GM12874 (cell line): ENCODE measurements around the gene BMP2K.
A peak's percentile ranks its signal among the peaks of the same experiment; 100 is the strongest.

Experiments
- TF ChIP-seq, protein P1 (sequence below): IDR thresholded peaks from 2 replicates; pipeline ENCODE4 v1.5.1; 2011; ENCODE audit warnings: low read depth, mild to moderate bottlenecking, control low read depth, low read length, moderate library complexity; ENCODE audit not compliant: insufficient read depth

Gene BMP2K

DNA sequence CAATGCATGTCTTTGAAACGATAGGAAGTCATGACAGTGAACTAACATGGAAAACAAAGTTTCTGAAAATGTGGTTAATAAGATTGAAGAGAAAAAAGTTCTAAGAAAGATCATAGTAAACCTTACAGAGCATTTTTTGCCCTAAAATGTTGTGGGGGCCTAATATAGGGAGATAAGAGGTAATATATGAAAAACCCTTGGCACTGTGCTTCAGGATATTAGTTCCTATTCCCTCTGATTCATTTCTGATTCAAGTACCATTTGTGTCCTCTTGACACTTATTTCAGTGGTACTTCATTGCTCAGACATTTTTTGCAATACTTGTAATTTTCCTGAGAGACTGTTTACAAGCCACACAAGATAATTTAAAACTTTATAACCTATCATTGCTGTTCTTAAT is 128.0 kb downstream of the BMP2K start:
- TF ChIP-seq, protein P1, sequence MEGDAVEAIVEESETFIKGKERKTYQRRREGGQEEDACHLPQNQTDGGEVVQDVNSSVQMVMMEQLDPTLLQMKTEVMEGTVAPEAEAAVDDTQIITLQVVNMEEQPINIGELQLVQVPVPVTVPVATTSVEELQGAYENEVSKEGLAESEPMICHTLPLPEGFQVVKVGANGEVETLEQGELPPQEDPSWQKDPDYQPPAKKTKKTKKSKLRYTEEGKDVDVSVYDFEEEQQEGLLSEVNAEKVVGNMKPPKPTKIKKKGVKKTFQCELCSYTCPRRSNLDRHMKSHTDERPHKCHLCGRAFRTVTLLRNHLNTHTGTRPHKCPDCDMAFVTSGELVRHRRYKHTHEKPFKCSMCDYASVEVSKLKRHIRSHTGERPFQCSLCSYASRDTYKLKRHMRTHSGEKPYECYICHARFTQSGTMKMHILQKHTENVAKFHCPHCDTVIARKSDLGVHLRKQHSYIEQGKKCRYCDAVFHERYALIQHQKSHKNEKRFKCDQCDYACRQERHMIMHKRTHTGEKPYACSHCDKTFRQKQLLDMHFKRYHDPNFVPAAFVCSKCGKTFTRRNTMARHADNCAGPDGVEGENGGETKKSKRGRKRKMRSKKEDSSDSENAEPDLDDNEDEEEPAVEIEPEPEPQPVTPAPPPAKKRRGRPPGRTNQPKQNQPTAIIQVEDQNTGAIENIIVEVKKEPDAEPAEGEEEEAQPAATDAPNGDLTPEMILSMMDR = no peak

DNA sequence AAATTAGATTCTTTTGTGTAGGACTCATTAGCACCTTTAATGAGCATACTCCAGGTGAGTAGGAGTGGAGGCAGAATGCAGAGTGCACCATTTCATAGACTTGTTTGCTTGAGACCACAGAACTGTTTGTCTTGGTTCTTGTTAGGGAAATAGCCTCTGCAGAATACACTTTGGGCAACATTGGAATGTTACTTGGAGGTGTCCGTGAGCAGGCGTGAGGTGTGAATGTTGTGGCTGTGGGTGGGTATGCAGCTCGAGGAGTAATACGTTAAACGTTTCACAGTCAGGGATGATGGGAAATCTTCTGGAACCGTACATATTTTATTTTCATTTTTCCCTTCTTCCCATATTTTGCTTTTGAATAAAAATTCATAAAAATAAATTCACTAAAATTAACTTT is 131.5 kb downstream of the BMP2K start:
- TF ChIP-seq, protein P1 = no peak

DNA sequence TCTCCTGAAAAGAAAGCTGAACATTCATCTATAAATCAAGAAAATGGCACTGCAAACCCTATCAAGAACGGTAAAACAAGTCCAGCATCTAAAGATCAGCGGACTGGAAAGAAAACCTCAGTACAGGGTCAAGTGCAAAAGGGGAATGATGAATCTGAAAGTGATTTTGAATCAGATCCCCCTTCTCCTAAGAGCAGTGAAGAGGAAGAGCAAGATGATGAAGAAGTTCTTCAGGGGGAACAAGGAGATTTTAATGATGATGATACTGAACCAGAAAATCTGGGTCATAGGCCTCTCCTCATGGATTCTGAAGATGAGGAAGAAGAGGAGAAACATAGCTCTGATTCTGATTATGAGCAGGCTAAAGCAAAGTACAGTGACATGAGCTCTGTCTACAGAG is 134.5 kb downstream of the BMP2K start:
- TF ChIP-seq, protein P1 = no peak

DNA sequence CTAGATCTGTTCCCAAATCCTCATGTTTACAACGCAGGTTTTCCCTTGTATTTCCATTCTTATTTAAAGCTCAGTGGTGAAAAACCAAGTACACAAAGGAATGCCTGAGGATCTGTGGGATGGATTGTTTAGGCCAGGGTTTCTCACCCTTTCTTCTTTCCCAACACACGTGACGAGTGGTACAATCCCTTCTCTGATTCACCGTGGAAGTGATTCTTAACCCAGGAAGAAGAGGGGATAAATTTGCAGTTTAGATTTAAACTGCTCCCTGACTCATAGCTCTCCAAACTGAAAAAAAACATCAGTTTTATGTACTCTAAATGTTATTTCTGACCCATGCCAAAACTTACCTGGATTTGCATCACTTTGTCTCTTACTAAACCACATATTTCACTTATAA is 146.1 kb downstream of the BMP2K start:
- TF ChIP-seq, protein P1 = no peak

DNA sequence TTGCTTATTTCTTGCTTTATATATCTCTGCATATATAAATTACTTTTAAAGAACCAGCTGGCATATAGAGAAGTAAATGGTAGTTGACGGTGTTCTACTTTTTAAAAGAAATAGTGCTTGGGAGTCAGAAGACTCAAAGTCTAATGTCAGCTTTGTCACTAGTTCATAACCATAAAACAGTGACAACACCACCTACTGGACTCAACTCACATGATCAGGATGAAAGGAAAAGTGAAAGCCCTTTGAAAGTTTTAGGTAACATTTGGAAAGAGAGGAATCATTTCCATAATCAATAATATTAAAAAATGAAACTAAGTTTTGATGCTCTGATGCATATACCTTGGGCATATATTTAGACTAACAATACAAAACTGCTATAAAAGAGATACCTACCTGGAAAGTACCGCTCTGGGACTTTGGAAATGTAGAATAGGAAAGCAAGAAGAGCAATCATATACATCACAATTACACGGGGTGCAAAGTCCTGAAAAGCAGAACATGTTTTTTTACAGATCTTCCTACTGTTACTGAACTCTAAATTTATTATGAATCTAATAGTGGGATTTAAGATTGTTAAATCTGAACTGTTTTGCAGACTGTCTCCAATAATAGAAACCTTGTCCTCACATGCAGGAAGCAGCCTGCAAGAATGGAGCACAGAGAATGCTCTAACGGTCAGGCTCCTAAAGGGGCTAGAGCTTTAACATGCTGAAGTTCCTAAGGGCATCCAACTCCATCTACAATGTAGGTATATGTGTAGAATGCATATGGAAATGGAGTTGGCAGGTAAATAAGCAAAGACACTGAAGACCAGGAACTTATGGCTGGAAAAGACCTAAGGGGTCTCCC is 147.5 kb downstream of the BMP2K start:
- TF ChIP-seq, protein P1 = peak; percentile 5; the same call in 1 of the 2 replicates

DNA sequence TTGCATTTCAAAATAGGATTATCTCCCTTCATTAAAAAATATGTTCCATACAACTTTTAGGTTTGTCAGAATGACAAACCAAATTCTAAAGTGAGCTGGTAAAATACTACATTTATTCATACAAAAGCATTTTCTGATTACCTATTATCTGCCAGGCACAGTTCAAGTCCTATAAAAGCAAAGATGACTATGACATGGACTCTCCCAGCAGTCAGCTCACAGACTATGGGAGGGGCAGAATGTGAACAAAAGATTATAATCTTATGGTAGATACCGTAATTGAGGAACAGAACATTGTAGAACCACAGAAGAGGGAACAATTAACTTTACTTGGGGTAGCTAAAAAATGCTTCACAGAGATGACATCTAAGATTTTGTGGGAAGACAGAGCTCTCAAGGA is 150.7 kb downstream of the BMP2K start:
- TF ChIP-seq, protein P1 = no peak

DNA sequence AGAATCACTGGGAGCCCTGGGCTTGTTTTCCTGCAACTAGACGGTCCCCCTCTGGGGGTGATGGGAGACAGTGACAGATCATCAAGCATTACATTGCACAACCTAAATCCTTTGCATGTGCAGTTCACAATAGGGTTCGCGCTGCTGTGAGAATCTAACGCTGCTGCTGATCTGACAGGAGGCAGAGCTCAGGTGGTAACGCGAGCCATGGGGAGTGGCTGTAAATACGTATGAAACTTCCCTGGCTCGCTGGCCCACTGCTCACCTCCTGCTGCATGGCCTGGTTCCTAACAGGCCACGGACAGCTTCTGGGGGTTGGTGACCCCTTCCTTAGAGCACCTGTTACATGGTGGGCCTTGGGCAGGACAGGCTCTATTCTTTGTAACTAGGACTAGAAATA is 152.7 kb downstream of the BMP2K start:
- TF ChIP-seq, protein P1 = no peak
